Measurements from ENCODE around the gene FDX1.

Gene FDX1

DNA sequence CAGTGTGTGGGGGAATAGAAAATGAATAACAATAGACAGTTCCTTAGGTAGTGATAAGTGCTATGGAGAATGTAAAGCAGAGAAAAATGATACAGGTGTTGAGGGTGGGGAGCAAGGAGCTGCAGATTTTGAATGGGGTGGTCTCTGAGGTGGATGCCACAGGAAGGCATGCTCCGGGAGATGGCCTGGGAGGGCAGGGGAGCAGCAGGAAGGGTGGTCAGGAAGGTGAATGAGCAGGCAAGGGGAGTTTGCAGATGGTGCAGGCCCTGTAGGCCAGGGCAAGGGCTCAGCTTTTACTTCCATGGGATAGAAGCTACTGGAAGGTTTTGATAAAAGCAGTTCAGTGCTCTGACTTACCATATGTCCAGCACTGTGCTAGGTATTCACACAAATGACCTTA, 44.8 kb downstream of the FDX1 start:
- no peak overlapping the region for H4K8ac ChIP-seq (ENCODE audit: low read depth, low read length)
- no peaks in the 10 kb centered on the region for H3K4me1 ChIP-seq (ENCODE audit: control insufficient read depth in 2 of 2, insufficient read depth in 1 of 2, low read depth in 1 of 2, low read length in 2 of 2)
- WGBS, 2 donors (ENCODE audit: extremely low coverage in 2 of 2, insufficient read length in 2 of 2, insufficient replicate concordance in 1 of 2): no CpG with 5 or more reads among the region's 1 CpG
- no peak overlapping the region for H2BK120ac ChIP-seq (ENCODE audit: low read depth, low read length)
- no peak overlapping the region for H4K91ac ChIP-seq (ENCODE audit: low read depth, low read length, poor library complexity)
- no peak overlapping the region for H2AFZ ChIP-seq (ENCODE audit: low read length)
- H3K27ac ChIP-seq (replicated peaks; ENCODE audit: low read length): no peak overlapping the region
- H3K4me3 ChIP-seq (ENCODE audit: low read length in 2 of 2): no peak overlapping the region
- no peak overlapping the region for H2BK5ac ChIP-seq (ENCODE audit: low read length)
- no peak overlapping the region for H3K14ac ChIP-seq (ENCODE audit: low read length)
- no peak for DNase-seq (ENCODE audit: low spot score)
- H2BK12ac ChIP-seq (ENCODE audit: low read length): no peak overlapping the region
- no peak overlapping the region for H3K4me2 ChIP-seq (ENCODE audit: insufficient read depth, low read length, poor library complexity, severe bottlenecking)
- no peaks in the 10 kb centered on the region for H3K36me3 ChIP-seq (replicated peaks in 1 of 2; ENCODE audit: control insufficient read depth in 2 of 2, insufficient read depth in 2 of 2, low read length in 2 of 2)
- no peak overlapping the region for H3K23ac ChIP-seq (ENCODE audit: low read depth, low read length, poor library complexity)
- H3K27me3 ChIP-seq (ENCODE audit: control insufficient read depth in 3 of 3, insufficient read depth in 3 of 3, low read depth in 1 of 3, low read length in 3 of 3): no peaks in the 10 kb centered on the region
- H3K4ac ChIP-seq (ENCODE audit: low read length): no peak overlapping the region
- H3K18ac ChIP-seq (ENCODE audit: low read length): peak overlapping the region; percentile 11
- no peaks in the 10 kb centered on the region for H3K9me3 ChIP-seq (replicated peaks in 1 of 2; ENCODE audit: control insufficient read depth in 2 of 2, insufficient read depth in 1 of 2, low read depth in 1 of 2, low read length in 2 of 2)
- no peak overlapping the region for H2BK15ac ChIP-seq (ENCODE audit: low read length)
- no peaks in the 10 kb centered on the region for H3K79me1 ChIP-seq (ENCODE audit: low read depth, low read length)
- no peak overlapping the region for H2AK5ac ChIP-seq (ENCODE audit: low read depth, low read length)
- no peak overlapping the region for H3K9ac ChIP-seq (ENCODE audit: low read depth, low read length, poor library complexity)

DNA sequence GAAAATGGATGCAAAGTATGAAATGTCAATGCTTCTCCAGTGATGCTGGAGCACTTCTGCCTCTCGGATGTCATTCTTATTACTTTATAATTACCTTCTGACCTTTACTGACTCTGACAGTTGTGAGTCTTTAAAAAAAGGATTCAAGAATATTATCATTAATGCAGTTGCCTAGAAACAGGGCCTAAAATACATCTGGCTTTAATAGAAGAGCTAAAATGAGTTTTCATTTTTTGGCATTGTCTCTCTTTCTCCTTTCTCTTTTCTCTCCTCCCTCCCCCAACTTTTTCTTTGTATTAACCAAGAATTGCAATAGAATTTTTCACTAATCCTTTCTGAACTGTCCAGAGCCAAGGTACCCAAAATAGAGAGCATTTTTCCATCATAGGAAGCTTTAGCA, 45.9 kb downstream of the FDX1 start:
- Histone ChIP-seq H3K4me3 (ENCODE audit: low read length in 2 of 2) (no peak overlapping the region), H3K18ac (ENCODE audit: low read length) (no peak overlapping the region), H3K9me3 (replicated peaks in 1 of 2; ENCODE audit: control insufficient read depth in 2 of 2, insufficient read depth in 1 of 2, low read depth in 1 of 2, low read length in 2 of 2) (no peaks in the 10 kb centered on the region), H3K4ac (ENCODE audit: low read length) (no peak overlapping the region), H3K79me1 (ENCODE audit: low read depth, low read length) (no peaks in the 10 kb centered on the region), H2BK15ac (ENCODE audit: low read length) (no peak overlapping the region), H3K14ac (ENCODE audit: low read length) (no peak overlapping the region), H2BK120ac (ENCODE audit: low read depth, low read length) (no peak overlapping the region), H4K91ac (ENCODE audit: low read depth, low read length, poor library complexity) (no peak overlapping the region), H3K4me1 (ENCODE audit: control insufficient read depth in 2 of 2, insufficient read depth in 1 of 2, low read depth in 1 of 2, low read length in 2 of 2) (no peaks in the 10 kb centered on the region), H3K9ac (ENCODE audit: low read depth, low read length, poor library complexity) (no peak overlapping the region), H2AFZ (ENCODE audit: low read length) (no peak overlapping the region), H3K36me3 (replicated peaks in 1 of 2; ENCODE audit: control insufficient read depth in 2 of 2, insufficient read depth in 2 of 2, low read length in 2 of 2) (no peaks in the 10 kb centered on the region), H2BK5ac (ENCODE audit: low read length) (no peak overlapping the region), H3K27ac (replicated peaks; ENCODE audit: low read length) (no peak overlapping the region), H3K23ac (ENCODE audit: low read depth, low read length, poor library complexity) (no peak overlapping the region), H2BK12ac (ENCODE audit: low read length) (no peak overlapping the region), H2AK5ac (ENCODE audit: low read depth, low read length) (no peak overlapping the region), H3K27me3 (ENCODE audit: control insufficient read depth in 3 of 3, insufficient read depth in 3 of 3, low read depth in 1 of 3, low read length in 3 of 3) (no peaks in the 10 kb centered on the region), H3K4me2 (ENCODE audit: insufficient read depth, low read length, poor library complexity, severe bottlenecking) (no peak overlapping the region), H4K8ac (ENCODE audit: low read depth, low read length) (no peak overlapping the region)
- no peak for DNase-seq (ENCODE audit: low spot score)
- no CpG with 5 or more reads among the region's 1 CpG for WGBS, 2 donors (ENCODE audit: extremely low coverage in 2 of 2, insufficient read length in 2 of 2, insufficient replicate concordance in 1 of 2)

GRCh38 chr11:110478410-110478809, 48.7 kb downstream of the FDX1 start:
- no CpG with 5 or more reads among the region's 12 CpGs for WGBS, 2 donors (ENCODE audit: extremely low coverage in 2 of 2, insufficient read length in 2 of 2, insufficient replicate concordance in 1 of 2)
- Histone ChIP-seq H2BK120ac (ENCODE audit: low read depth, low read length) (no peak overlapping the region), H3K4me2 (ENCODE audit: insufficient read depth, low read length, poor library complexity, severe bottlenecking) (no peak overlapping the region), H3K4ac (ENCODE audit: low read length) (no peak overlapping the region), H4K8ac (ENCODE audit: low read depth, low read length) (no peak overlapping the region), H2BK12ac (ENCODE audit: low read length) (no peak overlapping the region), H3K4me3 (ENCODE audit: low read length in 2 of 2) (no peak overlapping the region), H3K4me1 (ENCODE audit: control insufficient read depth in 2 of 2, insufficient read depth in 1 of 2, low read depth in 1 of 2, low read length in 2 of 2) (no peaks in the 10 kb centered on the region), H3K36me3 (replicated peaks in 1 of 2; ENCODE audit: control insufficient read depth in 2 of 2, insufficient read depth in 2 of 2, low read length in 2 of 2) (no peaks in the 10 kb centered on the region), H3K9ac (ENCODE audit: low read depth, low read length, poor library complexity) (no peak overlapping the region), H2BK5ac (ENCODE audit: low read length) (no peak overlapping the region), H3K27ac (replicated peaks; ENCODE audit: low read length) (no peak overlapping the region), H3K18ac (ENCODE audit: low read length) (no peak overlapping the region), H4K91ac (ENCODE audit: low read depth, low read length, poor library complexity) (no peak overlapping the region), H3K23ac (ENCODE audit: low read depth, low read length, poor library complexity) (no peak overlapping the region), H2BK15ac (ENCODE audit: low read length) (no peak overlapping the region), H3K79me1 (ENCODE audit: low read depth, low read length) (no peaks in the 10 kb centered on the region), H3K14ac (ENCODE audit: low read length) (no peak overlapping the region), H2AFZ (ENCODE audit: low read length) (no peak overlapping the region), H3K27me3 (ENCODE audit: control insufficient read depth in 3 of 3, insufficient read depth in 3 of 3, low read depth in 1 of 3, low read length in 3 of 3) (no peaks in the 10 kb centered on the region), H3K9me3 (replicated peaks in 1 of 2; ENCODE audit: control insufficient read depth in 2 of 2, insufficient read depth in 1 of 2, low read depth in 1 of 2, low read length in 2 of 2) (no peaks in the 10 kb centered on the region), H2AK5ac (ENCODE audit: low read depth, low read length) (no peak overlapping the region)
- DNase-seq (ENCODE audit: low spot score): no peak

GRCh38 chr11:110479108-110480101, 49.7 kb downstream of the FDX1 start:
- no peak overlapping the region for H3K14ac ChIP-seq (ENCODE audit: low read length)
- no CpG with 5 or more reads among the region's 5 CpGs for WGBS, 2 donors (ENCODE audit: extremely low coverage in 2 of 2, insufficient read length in 2 of 2, insufficient replicate concordance in 1 of 2)
- no peak overlapping the region for H3K4me2 ChIP-seq (ENCODE audit: insufficient read depth, low read length, poor library complexity, severe bottlenecking)
- H3K79me1 ChIP-seq (ENCODE audit: low read depth, low read length): no peaks in the 10 kb centered on the region
- H4K8ac ChIP-seq (ENCODE audit: low read depth, low read length): no peak overlapping the region
- no peak overlapping the region for H3K27ac ChIP-seq (replicated peaks; ENCODE audit: low read length)
- H2AK5ac ChIP-seq (ENCODE audit: low read depth, low read length): no peak overlapping the region
- H3K9me3 ChIP-seq (replicated peaks in 1 of 2; ENCODE audit: control insufficient read depth in 2 of 2, insufficient read depth in 1 of 2, low read depth in 1 of 2, low read length in 2 of 2): no peaks in the 10 kb centered on the region
- H3K23ac ChIP-seq (ENCODE audit: low read depth, low read length, poor library complexity): no peak overlapping the region
- H3K18ac ChIP-seq (ENCODE audit: low read length): no peak overlapping the region
- no peak overlapping the region for H2AFZ ChIP-seq (ENCODE audit: low read length)
- H2BK5ac ChIP-seq (ENCODE audit: low read length): no peak overlapping the region
- no peaks in the 10 kb centered on the region for H3K4me1 ChIP-seq (ENCODE audit: control insufficient read depth in 2 of 2, insufficient read depth in 1 of 2, low read depth in 1 of 2, low read length in 2 of 2)
- no peak overlapping the region for H3K4ac ChIP-seq (ENCODE audit: low read length)
- DNase-seq (ENCODE audit: low spot score): no peak
- no peak overlapping the region for H2BK12ac ChIP-seq (ENCODE audit: low read length)
- H3K9ac ChIP-seq (ENCODE audit: low read depth, low read length, poor library complexity): no peak overlapping the region
- peaks cover 0 to under 1% (median 0%) of the 10 kb centered on the region in 3 experiments for H3K27me3 ChIP-seq (ENCODE audit: control insufficient read depth in 3 of 3, insufficient read depth in 3 of 3, low read depth in 1 of 3, low read length in 3 of 3)
- H3K36me3 ChIP-seq (replicated peaks in 1 of 2; ENCODE audit: control insufficient read depth in 2 of 2, insufficient read depth in 2 of 2, low read length in 2 of 2): no peaks in the 10 kb centered on the region
- no peak overlapping the region for H3K4me3 ChIP-seq (ENCODE audit: low read length in 2 of 2)
- H4K91ac ChIP-seq (ENCODE audit: low read depth, low read length, poor library complexity): no peak overlapping the region
- no peak overlapping the region for H2BK120ac ChIP-seq (ENCODE audit: low read depth, low read length)
- H2BK15ac ChIP-seq (ENCODE audit: low read length): no peak overlapping the region

Measured in neuronal stem cell (in vitro differentiated cells).